ENCODE data around the gene ACRBP. TPM values are rescaled to one million over a fixed set of nuclear protein-coding genes. Genes with fewer than 3 reads are reported as not detected.
A peak's percentile ranks its signal among the peaks of the same experiment; 100 is the strongest.

The ACRBP gene
- total RNA-seq, 4 donors from 2014 or later: 8.9 to 11.4 (median 10.4) TPM

DNA sequence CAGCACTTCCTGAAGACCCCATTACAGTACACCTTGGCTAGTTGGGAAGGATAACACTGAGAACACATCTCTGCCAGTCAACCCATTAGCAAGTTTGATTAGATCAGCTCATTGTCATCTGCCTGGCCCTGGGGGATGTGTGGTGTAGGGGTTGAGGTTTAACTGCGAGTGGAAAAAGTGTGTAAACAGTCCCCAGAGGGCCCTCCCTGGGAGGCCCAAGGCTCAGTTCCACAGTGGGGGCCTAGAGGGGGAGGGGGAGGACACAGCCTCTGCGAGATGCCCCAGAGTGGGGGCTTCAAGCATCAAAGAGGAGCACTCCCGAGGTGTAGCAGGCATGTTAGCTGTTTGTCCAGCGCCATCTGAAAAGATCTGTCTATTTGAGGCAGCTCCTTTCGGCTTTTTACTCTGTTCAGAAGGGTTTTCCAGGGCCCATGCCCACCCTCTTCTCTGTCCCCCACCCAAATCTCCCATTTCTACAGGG is 11.8 kb downstream of the ACRBP start:
- no peaks in the 10 kb centered on the region for H3K36me3 ChIP-seq
- intact Hi-C loops (cut with DNase I): no loop called here

DNA sequence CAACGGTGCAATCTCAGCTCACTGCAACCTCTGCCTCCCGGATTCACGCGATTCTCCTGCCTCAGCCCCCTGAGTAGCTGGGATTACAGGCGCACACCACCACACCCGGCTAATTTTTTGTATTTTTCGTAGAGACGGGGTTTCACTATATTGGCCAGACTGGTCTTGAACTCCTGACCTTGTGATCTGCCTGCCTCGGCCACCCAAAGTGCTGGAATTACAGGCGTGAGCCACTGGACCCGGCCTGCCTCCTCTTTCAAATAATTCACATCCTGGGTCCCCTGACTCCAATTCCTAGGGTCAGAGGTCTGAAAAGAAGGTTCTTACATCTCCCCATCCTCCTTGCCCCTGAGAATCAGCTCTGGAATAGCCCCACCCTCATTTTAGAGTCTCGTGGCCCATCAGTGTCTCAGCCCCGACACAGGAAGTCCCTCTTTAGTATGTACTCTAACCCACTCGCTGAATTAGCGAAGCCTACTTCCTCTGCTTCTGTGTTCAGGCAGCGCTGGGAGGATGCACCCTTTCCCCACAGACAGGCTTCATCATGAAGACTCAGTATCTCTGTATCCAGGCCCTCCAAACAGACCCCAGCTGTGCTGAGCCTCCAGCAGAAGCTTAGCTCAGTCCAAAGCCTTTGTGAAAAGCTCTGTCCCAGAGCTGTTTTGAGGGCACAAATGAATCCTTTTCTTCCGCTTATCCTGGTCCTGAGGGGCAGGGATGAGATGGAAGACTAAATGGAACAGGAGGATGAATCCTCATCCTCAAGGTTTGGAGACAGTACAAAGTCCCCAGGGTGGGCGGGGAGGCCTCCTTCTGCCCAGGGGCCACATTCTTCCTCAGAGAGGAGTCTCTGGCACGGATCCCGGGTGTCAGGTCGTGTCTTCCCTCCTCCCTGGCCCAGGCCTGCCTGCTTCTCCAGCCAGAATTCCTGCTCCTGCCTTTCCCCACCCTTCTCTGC is 14.9 kb downstream of the ACRBP start:
- TF ChIP-seq, protein P1, sequence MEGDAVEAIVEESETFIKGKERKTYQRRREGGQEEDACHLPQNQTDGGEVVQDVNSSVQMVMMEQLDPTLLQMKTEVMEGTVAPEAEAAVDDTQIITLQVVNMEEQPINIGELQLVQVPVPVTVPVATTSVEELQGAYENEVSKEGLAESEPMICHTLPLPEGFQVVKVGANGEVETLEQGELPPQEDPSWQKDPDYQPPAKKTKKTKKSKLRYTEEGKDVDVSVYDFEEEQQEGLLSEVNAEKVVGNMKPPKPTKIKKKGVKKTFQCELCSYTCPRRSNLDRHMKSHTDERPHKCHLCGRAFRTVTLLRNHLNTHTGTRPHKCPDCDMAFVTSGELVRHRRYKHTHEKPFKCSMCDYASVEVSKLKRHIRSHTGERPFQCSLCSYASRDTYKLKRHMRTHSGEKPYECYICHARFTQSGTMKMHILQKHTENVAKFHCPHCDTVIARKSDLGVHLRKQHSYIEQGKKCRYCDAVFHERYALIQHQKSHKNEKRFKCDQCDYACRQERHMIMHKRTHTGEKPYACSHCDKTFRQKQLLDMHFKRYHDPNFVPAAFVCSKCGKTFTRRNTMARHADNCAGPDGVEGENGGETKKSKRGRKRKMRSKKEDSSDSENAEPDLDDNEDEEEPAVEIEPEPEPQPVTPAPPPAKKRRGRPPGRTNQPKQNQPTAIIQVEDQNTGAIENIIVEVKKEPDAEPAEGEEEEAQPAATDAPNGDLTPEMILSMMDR (IDR thresholded peaks at IDR 0.05): no peak
- TF ChIP-seq POLR2A (IDR thresholded peaks at IDR 0.05): no peak

More for the DNA sequence above, 11.8 kb downstream of the ACRBP start:
- H3K27ac ChIP-seq: peak overlapping the region in 1 of 3 donors; percentile 87
- H3K4me1 ChIP-seq: peaks cover 21 to 60% of the 10 kb centered on the region in 2 donors
- no peak overlapping the region for H3K4me3 ChIP-seq (replicated peaks in 1 of 3)
- no peaks in the 10 kb centered on the region for H3K27me3 ChIP-seq
- H3K9me3 ChIP-seq: no peaks in the 10 kb centered on the region
- TF ChIP-seq POLR2A (IDR thresholded peaks at IDR 0.05): no peak
- TF ChIP-seq, protein P1 (IDR thresholded peaks at IDR 0.05): no peak
- no peak for DNase-seq
- 73 to 75% methylated on average over 5 of the region's 5 CpGs for WGBS, 2 donors

DNA sequence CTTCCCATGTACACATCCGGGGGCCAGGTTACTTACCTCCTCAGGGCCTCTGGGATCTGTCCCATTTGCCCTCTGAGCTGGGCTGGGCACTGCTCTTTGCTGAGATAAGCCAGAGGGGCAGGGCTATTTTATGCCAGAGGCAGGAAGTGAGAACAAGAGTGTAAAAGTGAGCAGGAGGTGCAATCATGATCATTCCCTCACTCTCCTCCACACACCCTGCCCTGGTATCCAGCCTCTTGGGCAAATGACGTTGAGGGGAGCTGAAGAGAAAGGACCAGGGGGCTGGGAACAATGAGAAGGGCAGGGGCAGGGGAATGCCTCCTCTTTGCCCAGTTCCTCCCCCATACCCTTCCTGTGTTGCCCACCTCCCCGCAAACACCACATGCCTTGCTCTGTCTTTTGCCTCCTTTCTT is 15.7 kb downstream of the ACRBP start:
- Histone ChIP-seq H3K36me3 (no peaks in the 10 kb centered on the region), H3K4me3 (replicated peaks in 1 of 3) (no peak overlapping the region), H3K4me1 (peaks cover 0 to 26% of the 10 kb centered on the region in 2 donors), H3K27ac (no peak overlapping the region), H3K9me3 (no peaks in the 10 kb centered on the region), H3K27me3 (no peaks in the 10 kb centered on the region)
- TF ChIP-seq, protein P1 (IDR thresholded peaks at IDR 0.05): no peak
- TF ChIP-seq POLR2A (IDR thresholded peaks at IDR 0.05): no peak
- WGBS, 2 donors: 82 to 85% methylated on average over 3 of the region's 3 CpGs
- no peak for DNase-seq
- intact Hi-C loops (cut with DNase I): no loop called here

More for the DNA sequence above, 14.9 kb downstream of the ACRBP start:
- no peaks in the 10 kb centered on the region for H3K9me3 ChIP-seq
- no peak overlapping the region for H3K4me3 ChIP-seq (replicated peaks in 1 of 3)
- WGBS, 2 donors: 64 to 65% methylated on average over 21 of the region's 21 CpGs
- H3K27me3 ChIP-seq: no peaks in the 10 kb centered on the region
- H3K36me3 ChIP-seq: no peaks in the 10 kb centered on the region
- peaks cover 0 to 32% of the 10 kb centered on the region in 2 donors for H3K4me1 ChIP-seq
- peak; percentile 37 to 43 for DNase-seq
- intact Hi-C loops (cut with DNase I): no loop called here
- peak overlapping the region; percentile 33 to 59 (median 52) for H3K27ac ChIP-seq

DNA sequence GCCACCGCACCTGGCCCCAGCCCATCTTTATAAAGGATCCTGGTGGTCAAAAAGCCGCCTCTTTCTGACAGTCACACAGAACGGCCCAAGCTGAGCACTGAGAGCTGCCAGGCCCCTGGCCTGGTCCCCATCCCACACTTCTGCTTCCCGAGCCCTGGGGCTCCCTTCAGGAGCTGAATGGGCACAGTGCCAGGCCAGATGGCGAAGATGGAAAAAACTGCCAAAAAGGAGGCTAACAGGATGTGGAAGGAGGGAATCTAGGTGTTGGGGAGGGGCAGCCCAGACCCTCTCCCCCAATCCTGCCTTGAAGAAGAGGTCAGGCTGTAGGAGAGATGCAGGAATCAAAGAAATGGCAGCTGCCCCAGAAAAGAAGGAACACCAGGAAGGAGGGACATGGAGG is 16.5 kb downstream of the ACRBP start:
- 53 to 56% methylated on average over 5 of the region's 5 CpGs for WGBS, 2 donors
- H3K27ac ChIP-seq: no peak overlapping the region
- intact Hi-C loops (cut with DNase I): no loop called here

More for the DNA sequence above, 16.5 kb downstream of the ACRBP start:
- Histone ChIP-seq H3K9me3 (no peaks in the 10 kb centered on the region), H3K4me1 (peaks cover 0 to 18% of the 10 kb centered on the region in 2 donors), H3K36me3 (no peaks in the 10 kb centered on the region), H3K27me3 (no peaks in the 10 kb centered on the region), H3K4me3 (replicated peaks in 1 of 3) (no peak overlapping the region)
- no peak for TF ChIP-seq POLR2A (IDR thresholded peaks at IDR 0.05)
- TF ChIP-seq, protein P1 (IDR thresholded peaks at IDR 0.05): no peak
- no peak for DNase-seq

Measured in thyroid gland (tissue), 4 donors.